ENCODE results near the gene LIN7C. TPM values are rescaled to one million over a fixed set of nuclear protein-coding genes. Genes with fewer than 3 reads are reported as not detected.

Gene LIN7C
- total and polyA plus RNA-seq, 2 donors (not counting 1 experiment from before 2014, with no cell fraction given) = 6.2 to 24.2 TPM

GRCh38 chr11:27532652-27533325, 26.2 kb upstream of the LIN7C start:
- Histone ChIP-seq H3K9me3 (ENCODE audit: control extremely low read depth in 1 of 3, control insufficient read depth in 2 of 3, insufficient read depth in 1 of 3, low read length in 2 of 3) (no peaks in the 10 kb centered on the region), H3K27ac (ENCODE audit: low read length in 2 of 2) (no peak overlapping the region), H3K27me3 (replicated peaks in 1 of 4; ENCODE audit: control extremely low read depth in 1 of 4, control insufficient read depth in 3 of 4, insufficient read depth in 4 of 4, low read length in 3 of 4) (no peaks in the 10 kb centered on the region), H2AFZ (ENCODE audit: insufficient read depth, low read depth, low read length, poor library complexity, severe bottlenecking) (no peak overlapping the region), H3K79me2 (ENCODE audit: control insufficient read depth, insufficient read depth, low read length) (no peaks in the 10 kb centered on the region), H3K4me1 (ENCODE audit: control insufficient read depth in 2 of 2, insufficient read depth in 2 of 2, low read length in 2 of 2) (no peaks in the 10 kb centered on the region), H3K9ac (ENCODE audit: low read length) (no peak overlapping the region), H3K36me3 (replicated peaks in 1 of 2; ENCODE audit: control extremely low read depth in 1 of 2, control insufficient read depth in 1 of 2, extremely low read depth in 1 of 2, insufficient read depth in 2 of 2, low read length in 1 of 2) (no peaks in the 10 kb centered on the region), H3K4me2 (replicated peaks; ENCODE audit: low read depth, low read length, poor library complexity, severe bottlenecking) (no peak overlapping the region), H3K4me3 (ENCODE audit: control extremely low read depth in 1 of 5, extremely low read depth in 1 of 5, insufficient read depth in 1 of 5, low read depth in 2 of 5, low read length in 4 of 5) (no peak overlapping the region), H4K20me1 (ENCODE audit: control insufficient read depth, insufficient read depth, low read length, poor library complexity, severe bottlenecking) (no peaks in the 10 kb centered on the region)
- CTCF ChIA-PET = interaction anchor here (1.2 kb wide), 1 partner anchor 34 kb away, joined by 5 read pairs; no protein-coding TSS in a partner anchor
- no peaks in the 10 kb centered on the region for H3K9me3 Mint-ChIP-seq (ENCODE audit: insufficient read depth)
- H3K4me1 Mint-ChIP-seq = no peaks in the 10 kb centered on the region
- H3K4me3 Mint-ChIP-seq = no peak overlapping the region
- TF ChIP-seq EZH2 (IDR thresholded peaks at IDR 0.05; ENCODE audit: borderline replicate concordance, insufficient read depth, low read depth, low read length, poor library complexity, severe bottlenecking) = no peak
- POLR2A ChIA-PET = no interaction called here
- ATAC-seq (ENCODE audit: low read depth) = no peak
- intact Hi-C loops (cut with micrococcal nuclease) = no loop called here
- DNase-seq = no peak
- no peaks in the 10 kb centered on the region for H3K27me3 Mint-ChIP-seq
- H3K27ac Mint-ChIP-seq = no peak overlapping the region
- no CpG with 5 or more reads among the region's 4 CpGs for WGBS (ENCODE audit: insufficient coverage)

GRCh38 chr11:27528712-27529111, 22.1 kb upstream of the LIN7C start:
- TF ChIP-seq CTCF (IDR thresholded peaks at IDR 0.05) (no peak), EZH2 (IDR thresholded peaks at IDR 0.05; ENCODE audit: borderline replicate concordance, insufficient read depth, low read depth, low read length, poor library complexity, severe bottlenecking) (no peak)
- no peaks in the 10 kb centered on the region for H3K9me3 Mint-ChIP-seq (ENCODE audit: insufficient read depth)
- no peaks in the 10 kb centered on the region for H3K4me1 Mint-ChIP-seq
- DNase-seq = no peak
- Histone ChIP-seq H3K9me3 (ENCODE audit: control extremely low read depth in 1 of 3, control insufficient read depth in 2 of 3, insufficient read depth in 1 of 3, low read length in 2 of 3) (no peaks in the 10 kb centered on the region), H3K36me3 (replicated peaks in 1 of 2; ENCODE audit: control extremely low read depth in 1 of 2, control insufficient read depth in 1 of 2, extremely low read depth in 1 of 2, insufficient read depth in 2 of 2, low read length in 1 of 2) (no peaks in the 10 kb centered on the region), H3K27me3 (replicated peaks in 1 of 4; ENCODE audit: control extremely low read depth in 1 of 4, control insufficient read depth in 3 of 4, insufficient read depth in 4 of 4, low read length in 3 of 4) (no peaks in the 10 kb centered on the region), H3K9ac (ENCODE audit: low read length) (no peak overlapping the region), H2AFZ (ENCODE audit: insufficient read depth, low read depth, low read length, poor library complexity, severe bottlenecking) (no peak overlapping the region), H3K27ac (ENCODE audit: low read length in 2 of 2) (no peak overlapping the region), H3K4me3 (ENCODE audit: control extremely low read depth in 1 of 5, extremely low read depth in 1 of 5, insufficient read depth in 1 of 5, low read depth in 2 of 5, low read length in 4 of 5) (no peak overlapping the region), H3K4me1 (ENCODE audit: control insufficient read depth in 2 of 2, insufficient read depth in 2 of 2, low read length in 2 of 2) (no peaks in the 10 kb centered on the region), H3K4me2 (replicated peaks; ENCODE audit: low read depth, low read length, poor library complexity, severe bottlenecking) (no peak overlapping the region), H4K20me1 (ENCODE audit: control insufficient read depth, insufficient read depth, low read length, poor library complexity, severe bottlenecking) (no peaks in the 10 kb centered on the region), H3K79me2 (ENCODE audit: control insufficient read depth, insufficient read depth, low read length) (no peaks in the 10 kb centered on the region)
- no peaks in the 10 kb centered on the region for H3K27me3 Mint-ChIP-seq
- intact Hi-C loops (cut with micrococcal nuclease) = no loop called here
- ChIA-PET POLR2A (no interaction called here), CTCF (interaction anchor here (1.0 kb wide), 1 partner anchor 43 kb away, joined by 4 read pairs; no protein-coding TSS in a partner anchor)
- ATAC-seq (ENCODE audit: low read depth) = no peak
- H3K4me3 Mint-ChIP-seq = no peak overlapping the region
- H3K27ac Mint-ChIP-seq = no peak overlapping the region
